GM23338 (cell line): ENCODE results near the gene ING3.

Source experiments
- CREB1 ChIP-seq: fragments of 250-450 bp; sonication (Bioruptor Pico); IDR thresholded peaks from 2 replicates; pipeline ENCODE4 v1.5.0; 2020; ENCODE audit warnings: low read depth, mild to moderate bottlenecking, moderate library complexity
- EZH2 ChIP-seq: fragments of 200-600 bp; sonication (generic); IDR thresholded peaks from one replicate; pipeline ENCODE4 v1.8.0; 2017; ENCODE audit warnings: antibody characterized with exemption, mild to moderate bottlenecking, low read depth; ENCODE audit not compliant: unreplicated experiment
- EZH2phosphoT487 ChIP-seq: fragments of 200-600 bp; sonication (generic); IDR thresholded peaks from one replicate; pipeline ENCODE4 v1.8.1; 2018; ENCODE audit warnings: antibody characterized with exemption; ENCODE audit not compliant: unreplicated experiment
- JUNB ChIP-seq: IDR thresholded peaks from one replicate; pipeline ENCODE4 v1.6.1; 2016; ENCODE audit warnings: antibody characterized with exemption; ENCODE audit not compliant: unreplicated experiment
- POLR2AphosphoS5 ChIP-seq: IDR thresholded peaks from 2 replicates; pipeline ENCODE4 v1.6.1; 2016; ENCODE audit warnings: antibody characterized with exemption, low read depth
- ZNF331 ChIP-seq: fragments of 250-450 bp; sonication (Bioruptor Pico); IDR thresholded peaks from 2 replicates; pipeline ENCODE4 v1.5.0; 2020; ENCODE audit warnings: low read depth, mild to moderate bottlenecking, moderate library complexity
- TF ChIP-seq, protein P1 (sequence below), 2 experiments: fragments of 200-600 bp in 1 of 2; sonication (generic) in 1 of 2; conservative IDR thresholded peaks; 2 replicates each; pipeline versions ENCODE4 v1.5.1 to v1.6.1; 2016 to 2017; ENCODE audit warnings: antibody characterized with exemption in 2 of 2, low read depth in 2 of 2, mild to moderate bottlenecking in 2 of 2, moderate library complexity in 1 of 2
- TF ChIP-seq, protein P2 (sequence below): IDR thresholded peaks from one replicate; pipeline ENCODE4 v1.6.1; 2018; ENCODE audit warnings: antibody characterized with exemption; ENCODE audit not compliant: unreplicated experiment

DNA sequence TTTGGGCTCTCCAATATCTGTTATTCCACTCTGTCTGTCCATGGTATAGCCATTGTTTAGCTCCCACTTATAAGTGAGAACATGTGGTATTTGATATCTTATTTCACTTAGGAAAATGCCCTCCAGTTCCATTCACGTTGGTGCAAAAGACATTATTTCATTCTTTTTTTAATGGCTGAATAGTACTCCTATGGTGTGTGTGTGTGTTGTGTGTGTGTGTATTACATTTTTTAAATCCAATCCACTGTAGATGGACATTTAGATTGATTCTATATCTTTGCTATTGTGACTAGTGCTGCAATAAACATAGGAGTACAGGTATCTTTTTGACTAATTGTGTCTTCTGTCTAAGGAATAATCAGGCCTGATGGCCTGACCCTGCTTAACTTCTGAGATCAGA, 30.5 kb downstream of the ING3 start:
- no peak for TF ChIP-seq POLR2AphosphoS5
- TF ChIP-seq ZNF331: no peak
- TF ChIP-seq, protein P1, sequence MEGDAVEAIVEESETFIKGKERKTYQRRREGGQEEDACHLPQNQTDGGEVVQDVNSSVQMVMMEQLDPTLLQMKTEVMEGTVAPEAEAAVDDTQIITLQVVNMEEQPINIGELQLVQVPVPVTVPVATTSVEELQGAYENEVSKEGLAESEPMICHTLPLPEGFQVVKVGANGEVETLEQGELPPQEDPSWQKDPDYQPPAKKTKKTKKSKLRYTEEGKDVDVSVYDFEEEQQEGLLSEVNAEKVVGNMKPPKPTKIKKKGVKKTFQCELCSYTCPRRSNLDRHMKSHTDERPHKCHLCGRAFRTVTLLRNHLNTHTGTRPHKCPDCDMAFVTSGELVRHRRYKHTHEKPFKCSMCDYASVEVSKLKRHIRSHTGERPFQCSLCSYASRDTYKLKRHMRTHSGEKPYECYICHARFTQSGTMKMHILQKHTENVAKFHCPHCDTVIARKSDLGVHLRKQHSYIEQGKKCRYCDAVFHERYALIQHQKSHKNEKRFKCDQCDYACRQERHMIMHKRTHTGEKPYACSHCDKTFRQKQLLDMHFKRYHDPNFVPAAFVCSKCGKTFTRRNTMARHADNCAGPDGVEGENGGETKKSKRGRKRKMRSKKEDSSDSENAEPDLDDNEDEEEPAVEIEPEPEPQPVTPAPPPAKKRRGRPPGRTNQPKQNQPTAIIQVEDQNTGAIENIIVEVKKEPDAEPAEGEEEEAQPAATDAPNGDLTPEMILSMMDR (conservative IDR thresholded peaks at IDR 0.05; ENCODE audit: low read depth in 2 of 2): no peak
- no peak for TF ChIP-seq EZH2phosphoT487
- no peak for TF ChIP-seq EZH2
- TF ChIP-seq, protein P2, sequence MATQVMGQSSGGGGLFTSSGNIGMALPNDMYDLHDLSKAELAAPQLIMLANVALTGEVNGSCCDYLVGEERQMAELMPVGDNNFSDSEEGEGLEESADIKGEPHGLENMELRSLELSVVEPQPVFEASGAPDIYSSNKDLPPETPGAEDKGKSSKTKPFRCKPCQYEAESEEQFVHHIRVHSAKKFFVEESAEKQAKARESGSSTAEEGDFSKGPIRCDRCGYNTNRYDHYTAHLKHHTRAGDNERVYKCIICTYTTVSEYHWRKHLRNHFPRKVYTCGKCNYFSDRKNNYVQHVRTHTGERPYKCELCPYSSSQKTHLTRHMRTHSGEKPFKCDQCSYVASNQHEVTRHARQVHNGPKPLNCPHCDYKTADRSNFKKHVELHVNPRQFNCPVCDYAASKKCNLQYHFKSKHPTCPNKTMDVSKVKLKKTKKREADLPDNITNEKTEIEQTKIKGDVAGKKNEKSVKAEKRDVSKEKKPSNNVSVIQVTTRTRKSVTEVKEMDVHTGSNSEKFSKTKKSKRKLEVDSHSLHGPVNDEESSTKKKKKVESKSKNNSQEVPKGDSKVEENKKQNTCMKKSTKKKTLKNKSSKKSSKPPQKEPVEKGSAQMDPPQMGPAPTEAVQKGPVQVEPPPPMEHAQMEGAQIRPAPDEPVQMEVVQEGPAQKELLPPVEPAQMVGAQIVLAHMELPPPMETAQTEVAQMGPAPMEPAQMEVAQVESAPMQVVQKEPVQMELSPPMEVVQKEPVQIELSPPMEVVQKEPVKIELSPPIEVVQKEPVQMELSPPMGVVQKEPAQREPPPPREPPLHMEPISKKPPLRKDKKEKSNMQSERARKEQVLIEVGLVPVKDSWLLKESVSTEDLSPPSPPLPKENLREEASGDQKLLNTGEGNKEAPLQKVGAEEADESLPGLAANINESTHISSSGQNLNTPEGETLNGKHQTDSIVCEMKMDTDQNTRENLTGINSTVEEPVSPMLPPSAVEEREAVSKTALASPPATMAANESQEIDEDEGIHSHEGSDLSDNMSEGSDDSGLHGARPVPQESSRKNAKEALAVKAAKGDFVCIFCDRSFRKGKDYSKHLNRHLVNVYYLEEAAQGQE: no peak
- no peak for TF ChIP-seq JUNB
- no peak for TF ChIP-seq CREB1 (CRISPR knock-in tag)
